Breast epithelium (tissue), 3 donors: ENCODE results near the gene APMAP.

ENCODE experiments used
- CTCF ChIP-seq, 3 donors: fragments of 450-650 bp; IDR thresholded peaks; one replicate each; pipeline ENCODE4 v1.5.1; 2016 to 2017; ENCODE audit warnings: antibody characterized with exemption in 3 of 3, mild to moderate bottlenecking in 3 of 3, moderate library complexity in 3 of 3
- POLR2A ChIP-seq: fragments of 450-650 bp; IDR thresholded peaks from one replicate; pipeline ENCODE4 v1.6.1; 2016; ENCODE audit warnings: antibody characterized with exemption, mild to moderate bottlenecking, moderate library complexity

GRCh38 chr20:24965065-24965919 is 27.3 kb downstream of the APMAP start:
- TF ChIP-seq POLR2A (no peak), CTCF (IDR thresholded peaks at IDR 0.05) (no peak)
